Colonic mucosa (tissue), 4 donors: ENCODE measurements around the gene MAP6. TPM values are rescaled to one million over a fixed set of nuclear protein-coding genes. Genes with fewer than 3 reads are reported as not detected.

Experiments used
- DNase-seq: peaks from one replicate; pipeline ENCODE4 v3.0.0-alpha.2; 2020
- H3K27ac ChIP-seq: fragments of 200-600 bp; one replicate; pipeline ENCODE4 v1.8.0; 2021
- H3K27me3 ChIP-seq: fragments of 200-600 bp; one replicate; pipeline ENCODE4 v1.8.0; 2021
- H3K36me3 ChIP-seq: fragments of 200-600 bp; one replicate; pipeline ENCODE4 v1.8.0; 2021
- H3K4me1 ChIP-seq: fragments of 200-600 bp; one replicate; pipeline ENCODE4 v1.8.0; 2021; ENCODE audit warnings: mild to moderate bottlenecking
- H3K4me3 ChIP-seq: fragments of 200-600 bp; one replicate; pipeline ENCODE4 v1.8.0; 2021
- H3K9ac ChIP-seq, 2 donors: one replicate each; pipeline ENCODE4 v1.7.0; 2013; ENCODE audit warnings: control low read depth in 2 of 2, low read depth in 2 of 2, low read length in 2 of 2
- H3K9me3 ChIP-seq: fragments of 200-600 bp; one replicate; pipeline ENCODE4 v1.8.0; 2021
- CTCF ChIP-seq: fragments of 200-600 bp; IDR thresholded peaks from one replicate; pipeline ENCODE4 v1.8.0; 2022; ENCODE audit warnings: antibody characterized with exemption, mild to moderate bottlenecking
- intact Hi-C: fragments of 100-400 bp; cut with DNase I; formaldehyde crosslinking; loops from one replicate; pipeline ENCODE4 v1.14.1; 2022
- total RNA-seq, 2 donors: library from RNA; stranded (reverse); fragmentation: NEBNext Ultra II Directional in 1 of 2; extraction: Animal tissue kit (Norgen Biotek cat#: 25700) in 1 of 2; gene quantifications; one replicate each; pipeline ENCODE4 v1.2.1, GENCODE V29; 2021
- donor health status: healthy.
- donor health status: DM: no; HTN: no; CAD: no.
- donor health status: DM: no; HTN: no; CAD: no.

MAP6 gene
- total RNA-seq, 2 donors from 2014 or later = 0.79 to 2.6 TPM

DNA sequence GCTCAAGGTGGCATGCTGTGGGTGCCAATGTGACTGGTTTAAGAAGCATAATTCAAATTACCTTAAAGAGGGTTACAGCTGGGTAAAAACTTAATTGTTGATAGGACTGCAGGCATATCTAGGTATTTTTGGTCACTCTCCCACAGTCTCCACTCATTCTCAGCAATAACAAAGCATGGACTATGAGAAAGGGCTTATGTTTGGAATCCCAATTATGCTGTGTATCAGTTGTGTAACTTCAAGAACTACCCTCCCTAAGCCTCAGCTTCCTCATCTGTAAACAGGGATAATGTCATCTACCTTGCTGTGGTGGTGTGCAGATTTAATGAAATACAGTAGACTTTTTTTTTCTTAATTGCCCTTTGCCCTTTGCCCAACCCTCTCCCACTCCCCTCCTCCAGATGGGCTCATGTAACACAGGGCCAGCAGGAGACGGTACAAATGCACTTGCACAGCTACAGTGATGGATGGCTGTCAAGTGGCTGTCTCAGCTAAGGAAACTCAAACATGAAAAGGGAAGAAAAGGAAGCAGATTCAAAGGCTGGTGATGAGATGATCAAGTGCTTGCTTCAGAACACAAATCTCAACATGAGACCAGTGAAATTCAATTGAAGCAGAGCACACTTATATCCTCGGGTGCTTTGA, 37.6 kb downstream of the MAP6 start:
- Histone ChIP-seq H3K4me1 (no peaks in the 10 kb centered on the region), H3K27ac (no peak overlapping the region), H3K9ac (no peak overlapping the region), H3K36me3 (no peaks in the 10 kb centered on the region), H3K4me3 (no peak overlapping the region), H3K9me3 (no peaks in the 10 kb centered on the region), H3K27me3 (no peaks in the 10 kb centered on the region)
- no peak for TF ChIP-seq CTCF
- intact Hi-C loops = no loop called here
- no peak for DNase-seq

- no peak overlapping the region for H3K27ac ChIP-seq
- H3K36me3 ChIP-seq = no peaks in the 10 kb centered on the region
- H3K9ac ChIP-seq = no peak overlapping the region
- DNase-seq = no peak
- H3K27me3 ChIP-seq = no peaks in the 10 kb centered on the region
- H3K4me1 ChIP-seq = no peaks in the 10 kb centered on the region
- intact Hi-C loops = no loop called here
- H3K4me3 ChIP-seq = no peak overlapping the region
- H3K9me3 ChIP-seq = no peaks in the 10 kb centered on the region
- no peak for TF ChIP-seq CTCF
Observed at GRCh38 chr11:75627906-75628668, 40.8 kb downstream of the MAP6 start.

DNA sequence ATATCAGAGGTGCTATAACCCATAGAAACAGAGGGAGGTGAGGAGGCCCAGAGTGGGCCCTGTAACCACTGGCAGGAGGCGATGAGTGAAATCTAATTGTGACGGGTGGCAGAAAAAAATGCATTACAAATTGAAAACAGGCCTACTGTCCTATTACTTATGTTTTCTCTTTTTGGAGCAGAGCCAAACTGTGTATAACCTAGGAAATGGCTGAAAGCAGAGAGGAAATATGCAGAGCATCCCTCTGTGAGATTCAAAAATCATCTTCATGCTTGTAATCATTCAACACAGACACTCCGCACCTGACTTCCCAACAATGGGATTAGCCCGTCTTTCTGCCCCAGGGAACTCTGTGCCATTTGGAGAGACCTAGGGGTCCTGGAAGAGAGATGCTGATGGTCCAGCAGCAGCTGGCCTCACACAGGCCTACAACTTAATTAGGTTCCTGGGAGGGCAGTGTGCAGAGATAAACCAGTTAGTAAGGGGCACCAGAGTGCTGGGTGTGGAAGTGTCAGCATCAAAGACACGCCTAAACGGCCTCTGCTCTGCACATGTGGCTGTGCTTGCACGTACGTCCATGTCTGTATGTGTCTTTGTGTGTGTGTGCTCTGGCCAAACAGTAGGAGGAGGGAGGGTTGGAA, 41.8 kb downstream of the MAP6 start:
- intact Hi-C loops = no loop called here
- H3K36me3 ChIP-seq = no peaks in the 10 kb centered on the region
- no peak overlapping the region for H3K4me3 ChIP-seq
- TF ChIP-seq CTCF = no peak
- H3K27ac ChIP-seq = no peak overlapping the region
- H3K9me3 ChIP-seq = no peaks in the 10 kb centered on the region
- no peaks in the 10 kb centered on the region for H3K4me1 ChIP-seq
- H3K9ac ChIP-seq = no peak overlapping the region
- H3K27me3 ChIP-seq = no peaks in the 10 kb centered on the region
- no peak for DNase-seq

GRCh38 chr11:75625991-75626888, 42.6 kb downstream of the MAP6 start:
- Histone ChIP-seq H3K27me3 (no peaks in the 10 kb centered on the region), H3K27ac (no peak overlapping the region), H3K36me3 (no peaks in the 10 kb centered on the region), H3K4me1 (no peaks in the 10 kb centered on the region), H3K9me3 (no peaks in the 10 kb centered on the region), H3K4me3 (no peak overlapping the region), H3K9ac (no peak overlapping the region)
- DNase-seq = no peak
- intact Hi-C loops = no loop called here
- no peak for TF ChIP-seq CTCF

- Histone ChIP-seq H3K4me1 (no peaks in the 10 kb centered on the region), H3K9me3 (no peaks in the 10 kb centered on the region), H3K27me3 (no peaks in the 10 kb centered on the region), H3K36me3 (no peaks in the 10 kb centered on the region), H3K27ac (no peak overlapping the region), H3K4me3 (no peak overlapping the region), H3K9ac (no peak overlapping the region)
- DNase-seq = no peak
- intact Hi-C loops = no loop called here
- TF ChIP-seq CTCF = no peak
Observed at GRCh38 chr11:75625021-75625420, 43.8 kb downstream of the MAP6 start.
